Measurements from ENCODE around the gene ATP1A3.

DNA sequence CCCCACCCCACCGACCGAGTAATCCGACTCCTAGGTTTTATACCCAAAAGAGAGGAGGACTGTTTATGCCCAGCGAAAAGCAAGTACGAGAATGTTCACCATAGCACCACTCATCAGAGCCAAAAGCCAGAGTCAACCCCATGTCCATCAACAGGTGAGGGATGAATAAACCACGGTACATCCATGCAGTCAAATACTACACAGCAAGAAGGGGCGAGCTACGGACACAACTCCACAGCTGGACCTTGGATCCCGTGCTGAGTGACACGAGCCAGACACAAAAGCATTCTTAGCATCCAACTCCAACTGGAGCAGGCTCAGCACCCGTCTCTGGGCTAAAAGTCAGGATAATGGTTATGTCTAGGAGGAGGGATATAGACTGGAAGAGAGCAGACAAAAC is 22.7 kb downstream of the ATP1A3 start:
- TF ChIP-seq, protein P1, sequence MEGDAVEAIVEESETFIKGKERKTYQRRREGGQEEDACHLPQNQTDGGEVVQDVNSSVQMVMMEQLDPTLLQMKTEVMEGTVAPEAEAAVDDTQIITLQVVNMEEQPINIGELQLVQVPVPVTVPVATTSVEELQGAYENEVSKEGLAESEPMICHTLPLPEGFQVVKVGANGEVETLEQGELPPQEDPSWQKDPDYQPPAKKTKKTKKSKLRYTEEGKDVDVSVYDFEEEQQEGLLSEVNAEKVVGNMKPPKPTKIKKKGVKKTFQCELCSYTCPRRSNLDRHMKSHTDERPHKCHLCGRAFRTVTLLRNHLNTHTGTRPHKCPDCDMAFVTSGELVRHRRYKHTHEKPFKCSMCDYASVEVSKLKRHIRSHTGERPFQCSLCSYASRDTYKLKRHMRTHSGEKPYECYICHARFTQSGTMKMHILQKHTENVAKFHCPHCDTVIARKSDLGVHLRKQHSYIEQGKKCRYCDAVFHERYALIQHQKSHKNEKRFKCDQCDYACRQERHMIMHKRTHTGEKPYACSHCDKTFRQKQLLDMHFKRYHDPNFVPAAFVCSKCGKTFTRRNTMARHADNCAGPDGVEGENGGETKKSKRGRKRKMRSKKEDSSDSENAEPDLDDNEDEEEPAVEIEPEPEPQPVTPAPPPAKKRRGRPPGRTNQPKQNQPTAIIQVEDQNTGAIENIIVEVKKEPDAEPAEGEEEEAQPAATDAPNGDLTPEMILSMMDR (IDR thresholded peaks at IDR 0.05) = no peak
- no peak for TF ChIP-seq POLR2A (IDR thresholded peaks at IDR 0.05)

All from adrenal gland (tissue), 5 donors.